ENCODE data around the gene SRP68. TPM values are rescaled to one million over a fixed set of nuclear protein-coding genes. Genes with fewer than 3 reads are reported as not detected.
A peak's percentile ranks its signal among the peaks of the same experiment; 100 is the strongest.

Gene SRP68
- total and polyA plus RNA-seq, 2 of the 8 experiments (the other 6 are each of a cell fraction or from before 2014, with no cell fraction given): 57.7 to 83.5 TPM

- no peak overlapping the region for H3K4me2 ChIP-seq (ENCODE audit: insufficient read depth in 1 of 2, low read depth in 2 of 2, low read length in 2 of 2)
- TF ChIP-seq CHD2 (IDR thresholded peaks at IDR 0.05; ENCODE audit: low read length) (no peak), BACH1 (IDR thresholded peaks at IDR 0.05; ENCODE audit: low read length) (no peak), ZNF274 (IDR thresholded peaks at IDR 0.05; ENCODE audit: borderline replicate concordance, extremely low read depth, low read length) (no peak), CTCF (IDR thresholded peaks at IDR 0.05; ENCODE audit: control extremely low read depth in 1 of 3, insufficient read depth in 1 of 3, low read depth in 1 of 3, low read length in 3 of 3) (no peak), SP4 (IDR thresholded peaks at IDR 0.05; ENCODE audit: low read length) (no peak), SRF (IDR thresholded peaks at IDR 0.05; ENCODE audit: low read depth, low read length) (no peak), EZH2 (IDR thresholded peaks at IDR 0.05; ENCODE audit: low read depth, low read length, severe bottlenecking) (no peak), ATF2 (IDR thresholded peaks at IDR 0.05; ENCODE audit: low read length) (no peak)
Measured at GRCh38 chr17:76053246-76054111, 18.8 kb downstream of the SRP68 start.

More at GRCh38 chr17:76053246-76054111, 18.8 kb downstream of the SRP68 start:
- no peak overlapping the region for H2BK12ac ChIP-seq (ENCODE audit: low read depth, low read length)
- H4K91ac ChIP-seq (replicated peaks; ENCODE audit: insufficient read length, low read length): no peak overlapping the region
- no peak overlapping the region for H3K18ac ChIP-seq (ENCODE audit: extremely low read depth, low read length)
- no peaks in the 10 kb centered on the region for H3K23me2 ChIP-seq (ENCODE audit: low read depth, low read length)
- 94% methylated on average over 17 of the region's 17 CpGs; no CpG with 5 or more reads in 1 of the 2 experiments for WGBS, 2 experiments (ENCODE audit: extremely low coverage in 1 of 2, insufficient coverage in 1 of 2, insufficient read length in 1 of 2, insufficient replicate concordance in 2 of 2, low coverage in 1 of 2, low lambda C conversion rate in 2 of 2, missing lambda C conversion rate in 1 of 2)
- H3K4me3 ChIP-seq (ENCODE audit: extremely low read depth in 1 of 4, insufficient read depth in 2 of 4, low read depth in 3 of 4, low read length in 4 of 4): no peak overlapping the region
- H2BK20ac ChIP-seq (ENCODE audit: low read length): no peak overlapping the region
- no peaks in the 10 kb centered on the region for H3K9me3 ChIP-seq (ENCODE audit: insufficient read depth in 2 of 2, low read depth in 1 of 2, low read length in 1 of 2)
- POLR2A ChIA-PET (ENCODE audit: partially characterized antibody): no interaction called here
- H3K79me1 ChIP-seq (ENCODE audit: low read depth, low read length): no peaks in the 10 kb centered on the region; the same call in 1 of the 2 replicates
- no peak overlapping the region for H2BK120ac ChIP-seq (replicated peaks; ENCODE audit: low read depth, low read length)
- no peak overlapping the region for H3K4ac ChIP-seq (replicated peaks; ENCODE audit: insufficient read length, low read depth, low read length)
- H3K14ac ChIP-seq (ENCODE audit: insufficient read length): no peak overlapping the region
- H3K4me1 ChIP-seq (replicated peaks in 1 of 4; ENCODE audit: control insufficient read depth in 3 of 4, insufficient read depth in 4 of 4, low read length in 3 of 4): peaks cover 0 to 2% (median 0%) of the 10 kb centered on the region in 4 experiments; a peak in 1 of 7 replicates
- H3K36me3 ChIP-seq (ENCODE audit: control insufficient read depth in 2 of 4, insufficient read depth in 4 of 4, low read length in 3 of 4): peaks cover 7 to 60% (median 32%) of the 10 kb centered on the region in 4 experiments; a peak in 7 of 8 replicates
- no peak overlapping the region for H2BK15ac ChIP-seq (ENCODE audit: low read length)
- H4K20me1 ChIP-seq (replicated peaks in 1 of 2; ENCODE audit: control insufficient read depth in 1 of 2, insufficient read depth in 2 of 2, low read length in 2 of 2): peaks cover 0 to 3% of the 10 kb centered on the region in 2 experiments
- CTCF ChIA-PET (ENCODE audit: partially characterized antibody): interaction anchor here (1.0 to 1.8 kb wide), 3 partner anchors 15 to 48 kb away, joined by 3 to 5 read pairs (median 5); no protein-coding TSS in a partner anchor
- H3K27me3 ChIP-seq (replicated peaks in 1 of 4; ENCODE audit: control insufficient read depth in 3 of 4, extremely low read depth in 1 of 4, insufficient read depth in 3 of 4, low read length in 3 of 4): no peaks in the 10 kb centered on the region
- H3K56ac ChIP-seq (replicated peaks; ENCODE audit: insufficient read length, low read depth, low read length): no peak overlapping the region
- no peak overlapping the region for H4K5ac ChIP-seq (ENCODE audit: insufficient read length, low read depth, low read length)
- H2BK5ac ChIP-seq (ENCODE audit: low read depth, low read length): no peak overlapping the region
- no peak overlapping the region for H2AK5ac ChIP-seq (ENCODE audit: low read depth, low read length)
- H4K8ac ChIP-seq (ENCODE audit: extremely low read depth, insufficient read depth, low read length): no peak overlapping the region
- no peak overlapping the region for H3K9ac ChIP-seq (replicated peaks in 1 of 4; ENCODE audit: extremely low read depth in 1 of 4, low read depth in 3 of 4, low read length in 3 of 4)
- H3K79me2 ChIP-seq (ENCODE audit: control insufficient read depth in 1 of 2, insufficient read depth in 2 of 2, low read length in 2 of 2): no peaks in the 10 kb centered on the region
- H3K23ac ChIP-seq (ENCODE audit: insufficient read length): no peak overlapping the region
- no peak overlapping the region for H2AFZ ChIP-seq (ENCODE audit: low read length)
- H3K27ac ChIP-seq (ENCODE audit: low read depth, low read length): peak overlapping the region; percentile 19; the same call in 1 of the 2 replicates
- DNase-seq (ENCODE audit: low read depth in 1 of 2, low spot score in 2 of 2) (no peak), FAIRE-seq (no peak)

Data from H1 (cell line).